GM23338 (cell line): ENCODE measurements around the gene TOR2A. TPM values are rescaled to one million over a fixed set of nuclear protein-coding genes. Genes with fewer than 3 reads are reported as not detected.

Experiments used
- ATAC-seq: fragments of 200-7000 bp; cut with Tn5 transposase; 3 replicates; pipeline ENCODE4 v1.9.1; 2020
- DNase-seq: peaks from one replicate; pipeline ENCODE4 v3.0.0-alpha.2; 2015; ENCODE audit warnings: low spot score
- H2AFZ ChIP-seq: fragments of 200-600 bp; sonication (generic); 2 replicates; pipeline ENCODE4 v1.8.0; 2016; ENCODE audit warnings: antibody characterized with exemption, mild to moderate bottlenecking, moderate library complexity
- H3F3A ChIP-seq: fragments of 200-600 bp; sonication (generic); replicated peaks from 2 replicates; pipeline ENCODE4 v1.8.0; 2017; ENCODE audit warnings: antibody characterized with exemption, mixed run types, low read depth
- H3K27ac ChIP-seq: fragments of 200-600 bp; sonication (generic); 2 replicates; pipeline ENCODE4 v1.6.1; 2016; ENCODE audit warnings: low read depth
- H3K27me3 ChIP-seq: fragments of 200-600 bp; sonication (generic); 2 replicates; pipeline ENCODE4 v1.8.0; 2016; ENCODE audit warnings: mild to moderate bottlenecking, mixed run types, moderate library complexity; ENCODE audit not compliant: insufficient read depth
- H3K36me3 ChIP-seq: fragments of 200-600 bp; sonication (generic); 2 replicates; pipeline ENCODE4 v1.8.0; 2016; ENCODE audit warnings: mild to moderate bottlenecking; ENCODE audit not compliant: insufficient read depth
- H3K4me1 ChIP-seq: fragments of 200-600 bp; sonication (generic); 2 replicates; pipeline ENCODE4 v1.8.0; 2016; ENCODE audit warnings: mild to moderate bottlenecking, moderate library complexity; ENCODE audit not compliant: insufficient read depth
- H3K4me2 ChIP-seq: fragments of 200-600 bp; sonication (generic); 2 replicates; pipeline ENCODE4 v1.7.1; 2017; ENCODE audit warnings: mixed run types
- H3K4me3 ChIP-seq: fragments of 200-600 bp; sonication (generic); 2 replicates; pipeline ENCODE4 v1.6.1; 2016; ENCODE audit warnings: mixed run types
- H3K79me2 ChIP-seq: fragments of 200-600 bp; sonication (generic); replicated peaks from 2 replicates; pipeline ENCODE4 v1.8.0; 2017; ENCODE audit warnings: mild to moderate bottlenecking; ENCODE audit not compliant: insufficient read depth
- H3K9me2 ChIP-seq: fragments of 200-600 bp; sonication (generic); 2 replicates; pipeline ENCODE4 v1.8.0; 2017; ENCODE audit not compliant: insufficient read depth
- H4K20me1 ChIP-seq: fragments of 200-600 bp; sonication (generic); replicated peaks from 2 replicates; pipeline ENCODE4 v1.8.0; 2017; ENCODE audit warnings: mild to moderate bottlenecking; ENCODE audit not compliant: insufficient read depth
- H3K27ac Mint-ChIP-seq: 2 replicates; pipeline ENCODE4 v1.8.0; 2020; ENCODE audit warnings: inconsistent platforms, mild to moderate bottlenecking, moderate library complexity, mixed read lengths
- H3K27me3 Mint-ChIP-seq: 3 replicates; pipeline ENCODE4 v1.8.0; 2022; ENCODE audit warnings: low read depth, mild to moderate bottlenecking, moderate library complexity, mixed read lengths, inconsistent platforms; ENCODE audit not compliant: insufficient read depth, poor library complexity
- H3K36me3 Mint-ChIP-seq: 3 replicates; pipeline ENCODE4 v1.8.0; 2021; ENCODE audit warnings: low read depth, mild to moderate bottlenecking, inconsistent platforms, moderate library complexity, mixed read lengths
- H3K4me1 Mint-ChIP-seq: 3 replicates; pipeline ENCODE4 v1.8.0; 2020; ENCODE audit warnings: mild to moderate bottlenecking, inconsistent platforms, mixed read lengths
- H3K4me3 Mint-ChIP-seq: 3 replicates; pipeline ENCODE4 v1.8.0; 2021; ENCODE audit warnings: moderate library complexity, mild to moderate bottlenecking, inconsistent platforms, mixed read lengths
- H3K9me3 Mint-ChIP-seq: 3 replicates; pipeline ENCODE4 v1.8.0; 2020; ENCODE audit warnings: moderate library complexity, mild to moderate bottlenecking, inconsistent platforms, mixed read lengths
- CREB1 ChIP-seq: fragments of 250-450 bp; sonication (Bioruptor Pico); IDR thresholded peaks from 2 replicates; pipeline ENCODE4 v1.5.0; 2020; ENCODE audit warnings: low read depth, mild to moderate bottlenecking, moderate library complexity
- CTCF ChIP-seq, 2 experiments: fragments of 200-600 bp in 1 of 2; sonication (generic) in 1 of 2; conservative IDR thresholded peaks; 2 replicates each; pipeline versions ENCODE4 v1.5.1 to v1.6.1; 2016 to 2017; ENCODE audit warnings: antibody characterized with exemption in 2 of 2, low read depth in 2 of 2, mild to moderate bottlenecking in 2 of 2, moderate library complexity in 1 of 2
- EZH2 ChIP-seq: fragments of 200-600 bp; sonication (generic); IDR thresholded peaks from one replicate; pipeline ENCODE4 v1.8.0; 2017; ENCODE audit warnings: antibody characterized with exemption, mild to moderate bottlenecking, low read depth; ENCODE audit not compliant: unreplicated experiment
- NANOG ChIP-seq: IDR thresholded peaks from 2 replicates; pipeline ENCODE4 v1.6.1; 2016; ENCODE audit warnings: antibody characterized with exemption, borderline replicate concordance
- POLR2AphosphoS5 ChIP-seq: IDR thresholded peaks from 2 replicates; pipeline ENCODE4 v1.6.1; 2016; ENCODE audit warnings: antibody characterized with exemption, low read depth
- STAT1 ChIP-seq: IDR thresholded peaks from one replicate; pipeline ENCODE4 v1.6.1; 2016; ENCODE audit warnings: antibody characterized with exemption; ENCODE audit not compliant: unreplicated experiment
- ZNF331 ChIP-seq: fragments of 250-450 bp; sonication (Bioruptor Pico); IDR thresholded peaks from 2 replicates; pipeline ENCODE4 v1.5.0; 2020; ENCODE audit warnings: low read depth, mild to moderate bottlenecking, moderate library complexity
- polyA plus RNA-seq: library from polyadenylated mRNA; unstranded; fragments of >200 nt; fragmentation: Nextera tagmentation; extraction: Ambion mirVana; gene quantifications from 2 replicates; pipeline ENCODE4 v1.2.1, GENCODE V29; 2016
- total RNA-seq: library from RNA; depleted of rRNA; stranded (reverse); fragments of >200 nt; shearing (Covaris generic); gene quantifications from 2 replicates; pipeline ENCODE4 v1.2.3, GENCODE V29; 2014
- TF ChIP-seq, protein P1 (sequence below): fragments of 250-450 bp; sonication (Bioruptor Pico); IDR thresholded peaks from 2 replicates; pipeline ENCODE4 v1.5.0; 2020; ENCODE audit warnings: mild to moderate bottlenecking, moderate library complexity
- TF ChIP-seq, protein P2 (sequence below): IDR thresholded peaks from one replicate; pipeline ENCODE4 v1.6.1; 2018; ENCODE audit warnings: antibody characterized with exemption; ENCODE audit not compliant: unreplicated experiment

TOR2A gene
- total and polyA plus RNA-seq, 2 experiments from 2014 or later, result 14.4 to 23.5 TPM

DNA sequence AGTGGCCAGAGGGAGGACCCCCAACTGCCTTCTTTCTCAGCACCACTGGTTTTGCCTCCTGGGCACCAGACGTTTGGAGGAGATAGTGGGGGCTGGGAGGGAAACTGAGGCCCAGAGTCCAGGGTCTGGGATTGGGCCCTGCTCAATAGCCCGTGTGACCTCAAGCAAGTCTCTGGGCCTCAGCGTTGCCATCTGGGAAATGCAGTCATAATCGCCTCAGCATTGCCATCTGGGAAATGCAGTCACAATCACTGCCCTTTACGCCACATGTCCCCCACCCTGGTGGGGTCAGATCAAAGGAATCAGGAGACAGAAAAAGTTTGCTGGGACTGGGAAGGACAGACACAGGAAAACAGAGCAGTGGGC, 41.8 kb upstream of the TOR2A start:
- TF ChIP-seq CTCF (conservative IDR thresholded peaks at IDR 0.05; ENCODE audit: low read depth in 2 of 2), result no peak
- no peak overlapping the region for H3K4me3 Mint-ChIP-seq
- Histone ChIP-seq H3K4me1 (peaks cover 5% of the 10 kb centered on the region; the same call in 1 of the 2 replicates), H3K36me3 (no peaks in the 10 kb centered on the region), H3K79me2 (no peaks in the 10 kb centered on the region), H3K27ac (no peak overlapping the region), H3K27me3 (no peaks in the 10 kb centered on the region), H3K4me3 (no peak overlapping the region), H3K4me2 (no peak overlapping the region), H3K9me2 (no peaks in the 10 kb centered on the region), H2AFZ (peak overlapping the region; percentile 80), H3F3A (peaks cover 8% of the 10 kb centered on the region; the same call in 1 of the 2 replicates), H4K20me1 (no peaks in the 10 kb centered on the region)
- H3K9me3 Mint-ChIP-seq, result peaks cover 2% of the 10 kb centered on the region; the same call in 1 of the 3 replicates
- H3K27me3 Mint-ChIP-seq, result peaks cover 11% of the 10 kb centered on the region
- H3K4me1 Mint-ChIP-seq, result peaks cover 20% of the 10 kb centered on the region
- H3K27ac Mint-ChIP-seq, result no peak overlapping the region
- no peak for DNase-seq
- no peaks in the 10 kb centered on the region; the same call in 2 of the 3 replicates for H3K36me3 Mint-ChIP-seq
- no peak for ATAC-seq

- H3K9me3 Mint-ChIP-seq, result peaks cover 2% of the 10 kb centered on the region; the same call in 1 of the 3 replicates
- no peak overlapping the region for H3K4me3 ChIP-seq
- H3K36me3 ChIP-seq, result no peaks in the 10 kb centered on the region
- DNase-seq (peak; percentile 87), ATAC-seq (peak; percentile 20)
- peak overlapping the region; percentile 59; the same call in 1 of the 2 replicates for H3K27ac Mint-ChIP-seq
- peaks cover 9% of the 10 kb centered on the region for H3K4me1 ChIP-seq
- no peaks in the 10 kb centered on the region for H4K20me1 ChIP-seq
- H3K79me2 ChIP-seq, result no peaks in the 10 kb centered on the region
- no peaks in the 10 kb centered on the region for H3K9me2 ChIP-seq
- H3K4me3 Mint-ChIP-seq, result no peak overlapping the region; the same call in 2 of the 3 replicates
- H3K36me3 Mint-ChIP-seq, result no peaks in the 10 kb centered on the region; the same call in 2 of the 3 replicates
- H3K27me3 ChIP-seq, result no peaks in the 10 kb centered on the region
- H2AFZ ChIP-seq, result peak overlapping the region; percentile 80
- peak overlapping the region; percentile 60; the same call in 1 of the 2 replicates for H3K4me2 ChIP-seq
- H3F3A ChIP-seq, result peaks cover 11% of the 10 kb centered on the region; the same call in 1 of the 2 replicates
- H3K27ac ChIP-seq, result no peak overlapping the region
- H3K4me1 Mint-ChIP-seq, result peaks cover 24% of the 10 kb centered on the region
- H3K27me3 Mint-ChIP-seq, result peaks cover 11% of the 10 kb centered on the region
- no peak for TF ChIP-seq CREB1 (CRISPR knock-in tag)
- no peak for TF ChIP-seq STAT1
- TF ChIP-seq POLR2AphosphoS5, result no peak
- no peak for TF ChIP-seq EZH2
- TF ChIP-seq NANOG, result no peak
- no peak for TF ChIP-seq ZNF331
- TF ChIP-seq, protein P1, sequence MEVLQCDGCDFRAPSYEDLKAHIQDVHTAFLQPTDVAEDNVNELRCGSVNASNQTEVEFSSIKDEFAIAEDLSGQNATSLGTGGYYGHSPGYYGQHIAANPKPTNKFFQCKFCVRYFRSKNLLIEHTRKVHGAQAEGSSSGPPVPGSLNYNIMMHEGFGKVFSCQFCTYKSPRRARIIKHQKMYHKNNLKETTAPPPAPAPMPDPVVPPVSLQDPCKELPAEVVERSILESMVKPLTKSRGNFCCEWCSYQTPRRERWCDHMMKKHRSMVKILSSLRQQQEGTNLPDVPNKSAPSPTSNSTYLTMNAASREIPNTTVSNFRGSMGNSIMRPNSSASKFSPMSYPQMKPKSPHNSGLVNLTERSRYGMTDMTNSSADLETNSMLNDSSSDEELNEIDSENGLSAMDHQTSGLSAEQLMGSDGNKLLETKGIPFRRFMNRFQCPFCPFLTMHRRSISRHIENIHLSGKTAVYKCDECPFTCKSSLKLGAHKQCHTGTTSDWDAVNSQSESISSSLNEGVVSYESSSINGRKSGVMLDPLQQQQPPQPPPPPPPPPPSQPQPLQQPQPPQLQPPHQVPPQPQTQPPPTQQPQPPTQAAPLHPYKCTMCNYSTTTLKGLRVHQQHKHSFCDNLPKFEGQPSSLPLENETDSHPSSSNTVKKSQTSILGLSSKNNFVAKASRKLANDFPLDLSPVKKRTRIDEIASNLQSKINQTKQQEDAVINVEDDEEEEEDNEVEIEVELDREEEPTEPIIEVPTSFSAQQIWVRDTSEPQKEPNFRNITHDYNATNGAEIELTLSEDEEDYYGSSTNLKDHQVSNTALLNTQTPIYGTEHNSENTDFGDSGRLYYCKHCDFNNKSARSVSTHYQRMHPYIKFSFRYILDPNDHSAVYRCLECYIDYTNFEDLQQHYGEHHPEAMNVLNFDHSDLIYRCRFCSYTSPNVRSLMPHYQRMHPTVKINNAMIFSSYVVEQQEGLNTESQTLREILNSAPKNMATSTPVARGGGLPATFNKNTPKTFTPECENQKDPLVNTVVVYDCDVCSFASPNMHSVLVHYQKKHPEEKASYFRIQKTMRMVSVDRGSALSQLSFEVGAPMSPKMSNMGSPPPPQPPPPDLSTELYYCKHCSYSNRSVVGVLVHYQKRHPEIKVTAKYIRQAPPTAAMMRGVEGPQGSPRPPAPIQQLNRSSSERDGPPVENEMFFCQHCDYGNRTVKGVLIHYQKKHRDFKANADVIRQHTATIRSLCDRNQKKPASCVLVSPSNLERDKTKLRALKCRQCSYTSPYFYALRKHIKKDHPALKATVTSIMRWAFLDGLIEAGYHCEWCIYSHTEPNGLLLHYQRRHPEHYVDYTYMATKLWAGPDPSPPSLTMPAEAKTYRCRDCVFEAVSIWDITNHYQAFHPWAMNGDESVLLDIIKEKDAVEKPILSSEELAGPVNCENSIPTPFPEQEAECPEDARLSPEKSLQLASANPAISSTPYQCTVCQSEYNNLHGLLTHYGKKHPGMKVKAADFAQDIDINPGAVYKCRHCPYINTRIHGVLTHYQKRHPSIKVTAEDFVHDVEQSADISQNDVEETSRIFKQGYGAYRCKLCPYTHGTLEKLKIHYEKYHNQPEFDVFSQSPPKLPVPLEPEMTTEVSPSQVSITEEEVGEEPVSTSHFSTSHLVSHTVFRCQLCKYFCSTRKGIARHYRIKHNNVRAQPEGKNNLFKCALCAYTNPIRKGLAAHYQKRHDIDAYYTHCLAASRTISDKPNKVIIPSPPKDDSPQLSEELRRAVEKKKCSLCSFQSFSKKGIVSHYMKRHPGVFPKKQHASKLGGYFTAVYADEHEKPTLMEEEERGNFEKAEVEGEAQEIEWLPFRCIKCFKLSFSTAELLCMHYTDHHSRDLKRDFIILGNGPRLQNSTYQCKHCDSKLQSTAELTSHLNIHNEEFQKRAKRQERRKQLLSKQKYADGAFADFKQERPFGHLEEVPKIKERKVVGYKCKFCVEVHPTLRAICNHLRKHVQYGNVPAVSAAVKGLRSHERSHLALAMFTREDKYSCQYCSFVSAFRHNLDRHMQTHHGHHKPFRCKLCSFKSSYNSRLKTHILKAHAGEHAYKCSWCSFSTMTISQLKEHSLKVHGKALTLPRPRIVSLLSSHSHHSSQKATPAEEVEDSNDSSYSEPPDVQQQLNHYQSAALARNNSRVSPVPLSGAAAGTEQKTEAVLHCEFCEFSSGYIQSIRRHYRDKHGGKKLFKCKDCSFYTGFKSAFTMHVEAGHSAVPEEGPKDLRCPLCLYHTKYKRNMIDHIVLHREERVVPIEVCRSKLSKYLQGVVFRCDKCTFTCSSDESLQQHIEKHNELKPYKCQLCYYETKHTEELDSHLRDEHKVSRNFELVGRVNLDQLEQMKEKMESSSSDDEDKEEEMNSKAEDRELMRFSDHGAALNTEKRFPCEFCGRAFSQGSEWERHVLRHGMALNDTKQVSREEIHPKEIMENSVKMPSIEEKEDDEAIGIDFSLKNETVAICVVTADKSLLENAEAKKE, result no peak
- TF ChIP-seq, protein P2, sequence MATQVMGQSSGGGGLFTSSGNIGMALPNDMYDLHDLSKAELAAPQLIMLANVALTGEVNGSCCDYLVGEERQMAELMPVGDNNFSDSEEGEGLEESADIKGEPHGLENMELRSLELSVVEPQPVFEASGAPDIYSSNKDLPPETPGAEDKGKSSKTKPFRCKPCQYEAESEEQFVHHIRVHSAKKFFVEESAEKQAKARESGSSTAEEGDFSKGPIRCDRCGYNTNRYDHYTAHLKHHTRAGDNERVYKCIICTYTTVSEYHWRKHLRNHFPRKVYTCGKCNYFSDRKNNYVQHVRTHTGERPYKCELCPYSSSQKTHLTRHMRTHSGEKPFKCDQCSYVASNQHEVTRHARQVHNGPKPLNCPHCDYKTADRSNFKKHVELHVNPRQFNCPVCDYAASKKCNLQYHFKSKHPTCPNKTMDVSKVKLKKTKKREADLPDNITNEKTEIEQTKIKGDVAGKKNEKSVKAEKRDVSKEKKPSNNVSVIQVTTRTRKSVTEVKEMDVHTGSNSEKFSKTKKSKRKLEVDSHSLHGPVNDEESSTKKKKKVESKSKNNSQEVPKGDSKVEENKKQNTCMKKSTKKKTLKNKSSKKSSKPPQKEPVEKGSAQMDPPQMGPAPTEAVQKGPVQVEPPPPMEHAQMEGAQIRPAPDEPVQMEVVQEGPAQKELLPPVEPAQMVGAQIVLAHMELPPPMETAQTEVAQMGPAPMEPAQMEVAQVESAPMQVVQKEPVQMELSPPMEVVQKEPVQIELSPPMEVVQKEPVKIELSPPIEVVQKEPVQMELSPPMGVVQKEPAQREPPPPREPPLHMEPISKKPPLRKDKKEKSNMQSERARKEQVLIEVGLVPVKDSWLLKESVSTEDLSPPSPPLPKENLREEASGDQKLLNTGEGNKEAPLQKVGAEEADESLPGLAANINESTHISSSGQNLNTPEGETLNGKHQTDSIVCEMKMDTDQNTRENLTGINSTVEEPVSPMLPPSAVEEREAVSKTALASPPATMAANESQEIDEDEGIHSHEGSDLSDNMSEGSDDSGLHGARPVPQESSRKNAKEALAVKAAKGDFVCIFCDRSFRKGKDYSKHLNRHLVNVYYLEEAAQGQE, result no peak
Measured at GRCh38 chr9:127776195-127776923, 41.3 kb upstream of the TOR2A start.
